GM12874 (cell line): ENCODE results near the gene ENDOD1.

Experiments used
- CTCF ChIP-seq: IDR thresholded peaks from 2 replicates; pipeline ENCODE4 v1.5.1; 2011; ENCODE audit warnings: low read depth, mild to moderate bottlenecking, control low read depth, low read length, moderate library complexity; ENCODE audit not compliant: insufficient read depth

ENDOD1 gene

DNA sequence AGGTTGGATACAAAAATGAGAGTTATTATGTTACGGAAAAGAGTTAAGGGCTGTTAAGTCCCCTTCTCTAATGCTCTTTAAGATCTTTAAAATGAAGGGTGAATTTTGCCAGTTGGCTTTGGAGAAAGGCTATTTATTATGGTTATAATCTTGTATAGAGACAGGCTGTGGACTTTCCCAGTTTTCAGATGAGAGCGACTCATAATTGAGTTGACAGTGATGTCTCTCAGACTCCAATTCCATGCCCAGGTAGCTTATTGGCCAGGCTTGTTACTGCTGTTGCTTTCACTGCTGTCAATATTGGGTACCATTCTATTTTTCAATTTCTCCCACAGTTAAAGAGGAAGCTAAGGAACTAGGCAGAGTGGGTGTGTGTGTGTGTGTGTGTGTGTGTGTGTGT lies 13.1 kb downstream of the ENDOD1 start:
- TF ChIP-seq CTCF = no peak

DNA sequence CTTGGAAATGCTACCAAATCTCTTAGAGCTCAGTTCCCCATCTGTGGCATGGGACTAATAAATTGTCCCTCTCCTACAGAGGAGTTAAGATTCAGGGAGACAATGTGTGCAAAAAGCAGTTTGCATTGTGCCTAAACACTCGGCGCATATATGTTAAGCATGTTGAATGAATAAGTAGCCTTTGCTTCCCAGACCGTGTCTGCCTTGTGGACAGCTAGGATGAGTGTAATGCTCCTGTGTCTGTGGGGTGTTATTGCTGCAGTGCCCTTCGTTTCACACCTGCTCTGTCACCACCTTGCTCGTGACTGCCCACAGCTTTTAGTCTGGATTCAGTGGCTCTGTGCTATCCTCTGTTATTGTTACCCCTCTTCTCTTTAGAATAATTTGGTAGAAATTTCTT lies 14.1 kb downstream of the ENDOD1 start:
- TF ChIP-seq CTCF = no peak

GRCh38 chr11:95104121-95104830 lies 14.6 kb downstream of the ENDOD1 start:
- TF ChIP-seq CTCF = no peak

DNA sequence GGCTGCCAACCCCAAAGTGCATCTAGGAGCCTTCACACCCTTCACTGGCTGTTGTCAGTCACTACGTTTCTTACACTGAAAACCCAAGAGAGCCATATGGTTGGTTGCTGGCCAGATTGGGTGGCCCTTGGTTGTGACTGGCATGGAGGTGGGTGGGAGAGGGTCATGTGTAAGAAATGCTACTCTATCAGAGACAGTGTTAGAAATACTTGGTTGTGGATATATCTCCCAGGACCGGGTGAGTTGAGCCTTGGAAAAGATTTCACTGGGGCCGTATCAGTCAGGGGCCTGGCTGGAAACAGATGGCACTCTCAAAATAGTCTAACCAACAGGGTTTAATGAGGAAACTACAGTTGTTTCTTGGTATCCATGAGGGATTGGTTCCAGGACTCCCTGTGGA lies 15.2 kb downstream of the ENDOD1 start:
- TF ChIP-seq CTCF = no peak

DNA sequence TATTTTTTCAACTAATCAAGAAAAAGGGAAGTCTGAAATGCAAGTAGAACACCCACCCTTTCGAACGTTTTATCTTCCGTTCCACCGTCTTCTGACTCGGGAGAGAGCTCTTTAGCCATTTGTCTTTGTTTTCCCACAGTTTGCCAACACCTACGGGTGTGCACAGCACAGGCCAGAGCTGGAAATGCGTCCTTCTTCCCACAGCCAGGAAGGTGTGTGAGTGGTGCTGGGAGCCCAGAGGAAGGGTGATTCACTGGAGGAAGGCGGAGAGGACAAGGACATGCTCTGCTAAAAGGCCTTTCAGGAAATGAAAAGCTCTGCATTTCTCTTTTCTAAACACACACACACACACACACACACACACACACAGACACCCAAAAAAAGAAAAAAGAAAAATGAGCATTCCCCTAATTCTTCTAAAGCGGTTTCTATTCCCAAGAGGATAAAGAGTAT lies 18.5 kb downstream of the ENDOD1 start:
- no peak for TF ChIP-seq CTCF

DNA sequence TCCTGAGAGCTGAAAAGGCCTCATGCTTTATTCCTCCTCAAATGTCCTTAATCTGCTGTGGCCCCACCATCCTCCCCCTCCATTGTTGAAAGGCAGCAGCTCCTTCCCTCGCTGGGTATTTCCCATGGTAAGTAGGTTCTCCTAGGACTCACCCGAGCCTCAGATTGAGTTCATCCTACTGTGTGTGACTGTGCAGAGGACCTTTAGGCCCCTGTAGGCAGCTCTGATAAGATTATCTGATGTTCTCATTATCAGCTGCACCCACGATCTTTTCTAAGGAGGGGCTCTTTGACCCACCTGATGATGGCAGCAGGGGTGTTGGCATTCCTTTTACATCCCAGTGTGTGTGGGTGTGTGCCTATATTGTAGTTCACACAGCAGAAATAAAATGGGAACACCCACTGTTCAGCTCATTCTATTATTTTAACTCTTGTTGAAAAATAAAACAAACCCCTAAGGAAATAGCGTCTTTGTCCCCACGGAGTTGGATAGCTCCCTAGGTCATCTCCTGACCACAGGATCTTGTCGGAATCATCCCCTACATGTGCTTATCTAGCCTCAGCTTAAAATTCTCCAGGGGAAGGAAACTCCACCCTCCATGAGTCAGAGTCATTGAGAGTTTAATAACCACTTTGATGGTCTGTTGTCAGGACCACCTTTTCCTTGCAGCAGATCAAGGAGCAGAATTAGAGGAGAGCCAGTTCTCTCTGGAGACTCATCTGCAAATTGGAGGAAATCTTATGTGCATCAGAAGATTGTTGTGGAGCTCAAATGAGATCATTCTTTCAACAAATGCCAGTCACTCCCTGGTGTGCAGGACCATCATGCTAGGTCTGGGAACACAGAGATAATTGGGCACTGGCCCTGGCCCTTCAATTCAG lies 19.3 kb downstream of the ENDOD1 start:
- TF ChIP-seq CTCF = no peak

GRCh38 chr11:95111923-95112540 lies 22.4 kb downstream of the ENDOD1 start:
- no peak for TF ChIP-seq CTCF
